Measurements from ENCODE around the gene TENM4.

The TENM4 gene

GRCh38 chr11:79431535-79431934 lies 9.3 kb downstream of the TENM4 start:
- no peak for DNase-seq (ENCODE audit: low read depth)
- H3K4me3 ChIP-seq (ENCODE audit: low read length): no peak overlapping the region
- TF ChIP-seq CTCF (conservative IDR thresholded peaks at IDR 0.05; ENCODE audit: low read length): no peak

- no peak for DNase-seq (ENCODE audit: low read depth)
- H3K4me3 ChIP-seq (ENCODE audit: low read length): no peak overlapping the region
- TF ChIP-seq CTCF (conservative IDR thresholded peaks at IDR 0.05; ENCODE audit: low read length): no peak
Measured at GRCh38 chr11:79430280-79430679, 10.6 kb downstream of the TENM4 start.

- H3K4me3 ChIP-seq (ENCODE audit: low read length): no peak overlapping the region
- TF ChIP-seq CTCF (conservative IDR thresholded peaks at IDR 0.05; ENCODE audit: low read length): no peak
- no peak for DNase-seq (ENCODE audit: low read depth)
Measured at GRCh38 chr11:79428406-79428805, 12.4 kb downstream of the TENM4 start.

GRCh38 chr11:79427611-79428327 lies 13.1 kb downstream of the TENM4 start:
- no peak for DNase-seq (ENCODE audit: low read depth)

GRCh38 chr11:79427126-79427525 lies 13.7 kb downstream of the TENM4 start:
- TF ChIP-seq CTCF (conservative IDR thresholded peaks at IDR 0.05; ENCODE audit: low read length): no peak
- no peak for DNase-seq (ENCODE audit: low read depth)
- H3K4me3 ChIP-seq (ENCODE audit: low read length): no peak overlapping the region

More at GRCh38 chr11:79427611-79428327, 13.1 kb downstream of the TENM4 start:
- H3K4me3 ChIP-seq (ENCODE audit: low read length): no peak overlapping the region
- TF ChIP-seq CTCF (conservative IDR thresholded peaks at IDR 0.05; ENCODE audit: low read length): no peak

GRCh38 chr11:79425463-79425862 lies 15.4 kb downstream of the TENM4 start:
- no peak overlapping the region for H3K4me3 ChIP-seq (ENCODE audit: low read length)
- no peak for DNase-seq (ENCODE audit: low read depth)
- TF ChIP-seq CTCF (conservative IDR thresholded peaks at IDR 0.05; ENCODE audit: low read length): no peak

GRCh38 chr11:79423736-79424135 lies 17.1 kb downstream of the TENM4 start:
- no peak for DNase-seq (ENCODE audit: low read depth)
- H3K4me3 ChIP-seq (ENCODE audit: low read length): no peak overlapping the region
- TF ChIP-seq CTCF (conservative IDR thresholded peaks at IDR 0.05; ENCODE audit: low read length): no peak

Data from AG10803 (cell line).